Measurements from ENCODE around the gene GDF2.

Gene GDF2

DNA sequence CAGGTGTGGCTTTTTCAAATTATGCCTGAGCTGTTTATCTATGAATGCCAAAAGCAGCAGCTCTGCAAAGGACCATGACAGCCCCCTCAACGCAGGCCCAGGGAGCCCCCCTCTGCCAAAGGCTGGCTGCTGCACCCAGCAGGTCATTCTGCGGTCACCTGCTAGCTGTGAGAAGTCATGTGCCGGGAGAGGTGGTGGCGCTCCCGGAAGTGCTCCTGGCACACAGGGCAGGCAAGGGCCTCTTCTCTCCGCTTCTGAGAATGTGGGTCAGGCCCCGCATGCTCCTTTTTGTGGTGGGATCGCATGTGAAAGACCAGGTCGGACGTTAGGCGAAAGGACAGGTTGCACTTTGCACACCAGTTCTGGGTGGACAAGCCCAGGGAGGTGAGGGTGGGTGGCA, 45.4 kb downstream of the GDF2 start:
- no peak overlapping the region for H3K4me3 Mint-ChIP-seq
- DNase-seq, result no peak
- TF ChIP-seq, protein P1, sequence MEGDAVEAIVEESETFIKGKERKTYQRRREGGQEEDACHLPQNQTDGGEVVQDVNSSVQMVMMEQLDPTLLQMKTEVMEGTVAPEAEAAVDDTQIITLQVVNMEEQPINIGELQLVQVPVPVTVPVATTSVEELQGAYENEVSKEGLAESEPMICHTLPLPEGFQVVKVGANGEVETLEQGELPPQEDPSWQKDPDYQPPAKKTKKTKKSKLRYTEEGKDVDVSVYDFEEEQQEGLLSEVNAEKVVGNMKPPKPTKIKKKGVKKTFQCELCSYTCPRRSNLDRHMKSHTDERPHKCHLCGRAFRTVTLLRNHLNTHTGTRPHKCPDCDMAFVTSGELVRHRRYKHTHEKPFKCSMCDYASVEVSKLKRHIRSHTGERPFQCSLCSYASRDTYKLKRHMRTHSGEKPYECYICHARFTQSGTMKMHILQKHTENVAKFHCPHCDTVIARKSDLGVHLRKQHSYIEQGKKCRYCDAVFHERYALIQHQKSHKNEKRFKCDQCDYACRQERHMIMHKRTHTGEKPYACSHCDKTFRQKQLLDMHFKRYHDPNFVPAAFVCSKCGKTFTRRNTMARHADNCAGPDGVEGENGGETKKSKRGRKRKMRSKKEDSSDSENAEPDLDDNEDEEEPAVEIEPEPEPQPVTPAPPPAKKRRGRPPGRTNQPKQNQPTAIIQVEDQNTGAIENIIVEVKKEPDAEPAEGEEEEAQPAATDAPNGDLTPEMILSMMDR (IDR thresholded peaks at IDR 0.05), result no peak
- peaks cover 44% of the 10 kb centered on the region for H3K4me1 Mint-ChIP-seq
- no peaks in the 10 kb centered on the region for H3K36me3 Mint-ChIP-seq (ENCODE audit: low read depth)
- H3K27ac Mint-ChIP-seq, result no peak overlapping the region
- H3K9me3 Mint-ChIP-seq, result no peaks in the 10 kb centered on the region
- peaks cover 23% of the 10 kb centered on the region for H3K27me3 Mint-ChIP-seq (ENCODE audit: low read depth, poor library complexity)

DNA sequence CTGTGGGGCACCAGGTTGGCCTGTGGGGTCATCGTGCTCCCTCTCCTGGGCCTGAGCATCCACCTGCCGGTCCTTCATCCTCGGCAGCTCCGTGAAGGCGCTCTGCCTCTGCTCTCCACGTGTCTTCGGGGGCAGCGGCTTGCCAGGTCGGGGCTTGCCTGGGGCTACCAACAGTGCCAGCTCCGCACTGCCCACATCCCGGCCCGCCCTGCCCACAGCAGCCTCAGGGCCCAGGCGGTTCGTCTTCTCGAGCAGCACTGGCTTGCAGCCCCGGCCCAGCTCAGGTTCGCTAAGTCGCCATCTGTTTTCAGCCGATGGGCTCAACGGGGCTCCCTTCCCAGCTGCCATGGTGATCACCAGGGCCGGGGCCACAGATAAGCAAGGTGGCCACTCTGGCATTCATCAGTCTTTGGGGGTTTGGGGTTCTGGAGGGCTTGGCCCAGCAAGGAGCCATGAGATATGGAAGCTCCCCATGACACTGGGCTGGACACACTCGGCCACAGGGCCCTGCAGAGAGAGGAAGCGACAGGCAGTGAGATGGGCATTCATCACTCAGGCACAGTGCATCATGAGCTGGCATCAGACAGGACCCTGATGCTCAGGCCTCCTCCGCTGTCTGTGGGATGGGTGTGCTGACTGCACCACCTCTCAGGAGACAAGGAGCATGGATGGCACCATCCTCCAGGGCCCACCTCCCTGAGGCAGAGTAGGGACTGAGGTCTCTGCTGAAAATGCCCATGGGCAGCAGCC, 46.4 kb downstream of the GDF2 start:
- H3K27me3 Mint-ChIP-seq (ENCODE audit: low read depth, poor library complexity), result peaks cover 23% of the 10 kb centered on the region

DNA sequence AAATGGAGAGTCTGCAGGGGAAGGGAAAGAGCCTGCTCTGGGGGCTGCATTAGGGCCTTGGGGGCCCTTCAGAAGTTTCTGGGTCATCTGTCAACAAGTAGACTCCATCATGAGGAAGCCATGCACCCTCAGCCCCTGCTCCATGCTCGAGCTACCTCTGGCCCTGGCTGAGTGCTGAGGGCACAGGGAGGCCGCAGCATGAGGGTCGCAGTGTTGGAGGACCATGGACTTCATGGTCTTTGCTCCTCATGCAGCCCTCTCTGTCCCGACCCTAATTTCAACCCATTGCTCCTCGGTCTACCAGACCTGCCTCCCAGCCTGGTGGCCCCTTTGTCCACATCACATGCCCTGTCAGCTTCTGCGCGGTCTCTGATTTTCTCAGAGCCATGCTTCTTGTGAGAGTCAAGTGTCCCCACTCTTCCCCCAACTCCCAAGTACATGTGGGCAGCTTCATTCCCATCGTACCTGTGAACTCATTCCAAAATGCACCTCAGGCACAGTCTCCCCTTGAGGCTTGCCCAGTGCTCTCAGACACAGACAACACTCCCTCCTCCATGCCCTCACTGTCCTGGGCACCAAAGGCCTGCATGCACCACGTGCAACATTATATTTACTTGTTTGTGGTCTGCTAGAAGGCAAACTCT, 47.1 kb downstream of the GDF2 start:
- Mint-ChIP-seq H3K9me3 (no peaks in the 10 kb centered on the region), H3K4me3 (no peak overlapping the region), H3K27me3 (ENCODE audit: low read depth, poor library complexity) (peaks cover 20% of the 10 kb centered on the region), H3K4me1 (peaks cover 40% of the 10 kb centered on the region), H3K36me3 (ENCODE audit: low read depth) (no peaks in the 10 kb centered on the region), H3K27ac (no peak overlapping the region)
- TF ChIP-seq, protein P1 (IDR thresholded peaks at IDR 0.05), result no peak
- no peak for DNase-seq

More for the DNA sequence above, 46.4 kb downstream of the GDF2 start:
- peaks cover 44% of the 10 kb centered on the region for H3K4me1 Mint-ChIP-seq
- no peaks in the 10 kb centered on the region for H3K9me3 Mint-ChIP-seq
- no peak overlapping the region for H3K27ac Mint-ChIP-seq
- H3K4me3 Mint-ChIP-seq, result no peak overlapping the region
- TF ChIP-seq, protein P1 (IDR thresholded peaks at IDR 0.05), result no peak
- H3K36me3 Mint-ChIP-seq (ENCODE audit: low read depth), result no peaks in the 10 kb centered on the region
- no peak for DNase-seq

DNA sequence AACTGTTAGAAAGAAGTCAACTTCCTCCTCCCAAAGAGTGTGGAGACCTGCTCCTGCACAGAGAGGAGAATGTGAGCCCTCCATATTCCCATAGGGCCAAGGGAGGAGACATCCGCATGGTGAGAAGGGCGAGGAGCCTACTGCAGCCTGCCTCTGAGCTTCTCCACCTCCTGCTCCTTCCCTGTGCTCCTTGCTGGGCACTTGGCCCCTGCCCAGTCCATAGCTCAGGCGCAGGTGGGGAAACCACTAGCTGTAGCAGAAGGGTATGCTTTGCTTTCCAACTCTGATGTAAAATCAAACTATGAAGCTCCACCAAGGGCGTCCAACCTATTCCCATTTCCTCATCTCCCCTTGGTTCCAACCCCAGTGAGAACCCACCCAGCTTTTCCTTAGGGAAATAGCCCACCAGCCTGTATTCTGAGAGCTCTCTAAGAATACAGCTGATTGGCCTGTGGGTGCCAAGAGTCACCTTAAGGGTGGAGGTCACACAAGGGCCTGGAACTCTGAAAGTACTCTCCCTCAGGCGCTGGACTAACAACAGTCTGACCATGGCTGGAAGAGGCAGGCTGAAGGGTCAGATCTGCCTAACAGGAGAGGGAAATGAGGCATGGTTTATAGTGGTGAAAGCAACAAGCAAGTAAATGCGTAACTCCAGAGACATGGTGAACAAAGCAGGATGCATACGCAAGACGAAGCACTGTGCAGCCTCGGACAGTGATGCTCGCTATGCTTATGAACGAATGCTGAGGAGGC, 47.9 kb downstream of the GDF2 start:
- Mint-ChIP-seq H3K9me3 (no peaks in the 10 kb centered on the region), H3K36me3 (ENCODE audit: low read depth) (no peaks in the 10 kb centered on the region), H3K27ac (no peak overlapping the region), H3K27me3 (ENCODE audit: low read depth, poor library complexity) (peaks cover 21% of the 10 kb centered on the region), H3K4me3 (no peak overlapping the region), H3K4me1 (peaks cover 33% of the 10 kb centered on the region)
- DNase-seq, result no peak
- TF ChIP-seq, protein P1 (IDR thresholded peaks at IDR 0.05), result no peak

DNA sequence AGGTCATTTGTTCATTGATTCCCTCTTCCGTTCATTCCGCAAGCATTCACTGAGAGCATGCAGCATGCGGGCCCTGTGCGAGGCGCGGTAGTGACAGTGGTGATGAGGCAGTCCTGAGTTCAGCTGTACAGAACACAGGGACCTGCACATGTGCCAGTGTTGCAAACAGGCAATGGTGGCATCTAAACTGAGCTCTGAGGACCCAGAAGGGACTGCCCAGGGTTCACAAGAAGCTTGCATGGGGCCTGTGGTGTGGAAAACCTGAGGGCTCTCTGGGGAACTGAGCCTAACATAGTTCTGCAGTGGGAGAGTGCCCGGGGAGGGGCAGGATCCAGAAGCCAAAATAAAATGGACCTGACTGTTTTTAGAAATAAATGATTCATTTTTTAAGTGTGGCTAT, 48.6 kb downstream of the GDF2 start:
- H3K9me3 Mint-ChIP-seq, result no peaks in the 10 kb centered on the region
- DNase-seq, result no peak
- peaks cover 16% of the 10 kb centered on the region for H3K27me3 Mint-ChIP-seq (ENCODE audit: low read depth, poor library complexity)
- no peaks in the 10 kb centered on the region for H3K36me3 Mint-ChIP-seq (ENCODE audit: low read depth)
- H3K4me1 Mint-ChIP-seq, result peaks cover 34% of the 10 kb centered on the region
- no peak overlapping the region for H3K27ac Mint-ChIP-seq
- TF ChIP-seq, protein P1 (IDR thresholded peaks at IDR 0.05), result no peak
- H3K4me3 Mint-ChIP-seq, result no peak overlapping the region
